Fibroblast of the aortic adventitia (primary cell): Measurements from ENCODE around the gene SHISA9. TPM values are rescaled to one million over a fixed set of nuclear protein-coding genes. Genes with fewer than 3 reads are reported as not detected.

ENCODE experiments used
- DNase-seq: peaks from one replicate; pipeline ENCODE4 v3.0.0-alpha.2; 2010; ENCODE audit warnings: low read depth
- H3K4me3 ChIP-seq: 2 replicates; pipeline ENCODE4 v1.5.1; 2011; ENCODE audit warnings: low read depth, mild to moderate bottlenecking, control low read depth, low read length, moderate library complexity
- CTCF ChIP-seq: IDR thresholded peaks from 2 replicates; pipeline ENCODE4 v1.5.1; 2011; ENCODE audit warnings: mild to moderate bottlenecking, low read length, control low read depth, inconsistent platforms; ENCODE audit not compliant: insufficient read depth
- total RNA-seq: library from RNA; depleted of rRNA; stranded (reverse); fragments of >200 nt; gene quantifications from 2 replicates; pipeline ENCODE4 v1.2.3, GENCODE V29; 2012; ENCODE audit warnings: low replicate concordance

SHISA9 gene
- total RNA-seq, 1 donor, result not detected

DNA sequence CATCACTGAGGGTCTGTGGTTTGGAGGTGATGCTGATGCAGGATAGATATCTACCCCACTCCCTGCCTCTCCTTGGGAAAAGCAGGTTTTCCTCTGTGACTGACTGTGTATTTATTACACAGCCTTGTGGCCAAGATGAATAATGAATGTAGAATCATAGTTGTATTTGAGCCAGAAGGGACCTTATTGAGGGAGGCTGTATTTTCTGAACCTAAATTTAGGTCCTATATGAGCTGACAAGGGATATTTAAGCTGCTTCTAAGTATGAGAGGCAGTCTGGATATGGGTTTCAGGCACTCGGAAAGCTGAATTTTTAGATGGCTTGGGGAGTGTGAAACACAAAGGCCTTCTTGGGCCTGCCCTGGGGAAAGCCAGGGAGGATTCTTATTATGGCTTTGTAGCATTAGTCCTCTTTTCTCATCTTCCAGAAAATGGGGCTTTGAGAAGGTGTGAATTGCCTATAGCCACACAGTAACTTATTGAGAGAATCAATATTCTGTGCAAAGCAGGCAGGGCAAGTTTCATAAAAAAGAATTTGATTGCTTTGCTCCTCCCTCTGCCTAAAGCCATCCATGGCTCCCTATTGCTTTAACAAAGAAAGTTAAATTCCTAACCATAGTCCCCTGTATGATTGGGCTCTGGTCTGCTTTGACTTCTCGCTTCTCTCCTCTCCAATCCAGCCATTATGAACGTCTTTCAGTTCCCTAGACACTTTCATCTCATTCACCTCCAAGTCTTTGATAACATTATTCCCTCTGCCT, 144.8 kb downstream of the SHISA9 start:
- no peak for TF ChIP-seq CTCF
- no peak for DNase-seq
- H3K4me3 ChIP-seq, result no peak overlapping the region

DNA sequence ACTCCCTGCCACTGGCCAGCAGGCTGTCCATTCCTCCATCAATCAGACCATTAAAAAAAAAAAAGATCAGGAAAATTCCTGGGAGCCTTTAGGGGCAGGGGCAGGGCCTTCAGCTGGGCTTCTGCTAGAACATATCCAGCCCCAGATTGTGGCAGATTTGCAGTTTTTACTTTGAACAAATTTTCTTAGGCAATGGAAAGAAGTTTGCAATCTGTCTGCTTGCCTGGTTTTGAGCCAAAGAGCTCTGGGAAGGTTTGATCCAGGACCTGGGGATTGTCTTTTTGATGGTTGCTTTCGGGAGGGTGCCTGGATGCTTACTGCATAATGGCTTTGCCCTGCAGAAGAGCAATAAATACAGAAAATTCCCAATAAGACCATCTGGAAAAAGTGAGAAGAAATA, 145.9 kb downstream of the SHISA9 start:
- H3K4me3 ChIP-seq, result no peak overlapping the region
- TF ChIP-seq CTCF, result no peak
- no peak for DNase-seq

DNA sequence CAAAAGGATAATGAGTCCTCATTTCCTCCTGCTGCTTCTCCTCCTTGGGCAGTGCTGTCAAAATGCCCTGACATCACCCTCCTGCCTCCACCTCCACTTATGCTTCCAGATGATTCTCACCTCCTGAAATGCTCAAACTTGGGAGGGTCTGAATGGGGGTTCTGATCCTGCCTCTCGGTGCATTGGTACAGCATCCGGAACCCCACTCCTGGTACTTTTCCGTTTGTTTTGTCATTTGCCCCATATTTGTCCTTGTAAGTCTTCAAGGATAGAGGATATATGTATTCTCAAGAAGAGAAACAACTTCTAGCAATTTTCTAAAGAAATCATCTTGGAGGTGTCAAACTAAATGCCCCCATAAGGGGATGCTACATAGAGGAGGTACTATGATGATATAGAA, 148.3 kb downstream of the SHISA9 start:
- no peak for DNase-seq
- TF ChIP-seq CTCF, result no peak
- H3K4me3 ChIP-seq, result no peak overlapping the region

DNA sequence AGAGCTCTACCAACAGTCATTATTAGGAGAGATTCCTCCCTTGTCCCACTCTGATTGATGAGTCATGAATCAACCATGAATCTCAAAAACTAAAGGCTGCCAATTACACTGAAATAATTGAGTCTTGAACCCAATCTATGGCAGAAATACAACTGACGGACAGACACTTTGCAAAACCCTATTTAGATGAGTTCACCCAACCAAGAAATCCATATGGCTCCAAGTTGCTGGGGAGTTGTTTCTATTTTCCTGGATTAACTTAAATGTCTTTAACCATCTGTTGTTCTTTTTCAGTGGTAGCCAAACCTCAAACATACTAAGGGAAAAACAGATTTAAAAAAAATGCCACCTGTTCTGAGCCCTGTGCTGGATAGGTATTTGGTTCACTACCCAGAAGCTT, 151.0 kb downstream of the SHISA9 start:
- TF ChIP-seq CTCF, result no peak
- no peak for DNase-seq
- H3K4me3 ChIP-seq, result no peak overlapping the region

- no peak for DNase-seq
- no peak overlapping the region for H3K4me3 ChIP-seq
- no peak for TF ChIP-seq CTCF
Observed at GRCh38 chr16:13055480-13055879, 154.1 kb downstream of the SHISA9 start.

- H3K4me3 ChIP-seq, result no peak overlapping the region
- no peak for TF ChIP-seq CTCF
- no peak for DNase-seq
Observed at GRCh38 chr16:13056607-13057006, 155.2 kb downstream of the SHISA9 start.

DNA sequence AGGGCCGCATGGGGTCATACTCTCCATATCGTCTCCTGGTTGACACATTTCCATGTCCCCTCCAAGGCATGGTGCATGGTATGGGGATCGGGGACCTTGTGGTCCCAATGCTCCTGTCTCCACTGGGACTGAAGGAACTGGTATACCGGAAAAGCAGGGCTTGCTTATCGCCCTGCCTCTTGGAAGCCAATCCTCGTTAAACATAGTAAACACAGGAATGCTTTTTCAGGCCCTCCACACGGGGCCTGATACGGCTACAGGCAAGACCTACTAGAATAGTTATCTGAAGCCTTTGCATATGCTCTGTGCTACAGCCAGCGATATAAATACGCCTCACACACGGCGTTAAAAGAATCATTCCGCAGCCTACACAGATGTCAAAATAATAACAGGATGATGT, 159.5 kb downstream of the SHISA9 start:
- no peak for DNase-seq
- H3K4me3 ChIP-seq, result no peak overlapping the region
- no peak for TF ChIP-seq CTCF
